GM12878 (cell line): ENCODE measurements around the gene METTL4. TPM values are rescaled to one million over a fixed set of nuclear protein-coding genes. Genes with fewer than 3 reads are reported as not detected.

Experiments used
- ATAC-seq: fragments of 200-7000 bp; cut with Tn5 transposase; 3 replicates; pipeline ENCODE4 v1.9.1; 2020; ENCODE audit warnings: mild to moderate bottlenecking, moderate library complexity
- BruUV-seq: library from RNA; stranded (reverse); fragments of 400-500 nt; replicated peaks from 2 replicates; lab custom pipeline; 2021; lab: Mats Ljungman, UMichigan
- CTCF ChIA-PET: fragments of 300-600 bp; sonication (Branson Sonifier 250); formaldehyde crosslinking; extraction: SDS; loops from one replicate; lab custom pipeline; 2021; ENCODE audit warnings: inconsistent platforms; lab: Yijun Ruan, JAX
- POLR2A ChIA-PET: fragments of 350-600 bp; formaldehyde crosslinking; extraction: SDS; loops from one replicate; lab custom pipeline; 2021; ENCODE audit warnings: inconsistent platforms; lab: Charles Lee
- RAD21 ChIA-PET: fragments of 300-600 bp; sonication (Branson Sonifier 250); formaldehyde crosslinking; loops from one replicate; lab custom pipeline; 2023; ENCODE audit warnings: antibody characterized with exemption; ENCODE audit not compliant: unreplicated experiment; lab: Charles Lee
- SMC1A ChIA-PET: fragments of 300-600 bp; sonication (Branson Sonifier 250); formaldehyde crosslinking; loops from one replicate; lab custom pipeline; 2023; ENCODE audit not compliant: unreplicated experiment, uncharacterized antibody; lab: Charles Lee
- DNase-seq: peaks from one replicate; pipeline ENCODE4 v3.0.0-alpha.2; 2011; ENCODE audit warnings: low read depth, low spot score
- FAIRE-seq: peaks from 3 replicates; lab custom pipeline; 2011; peaks lifted over from hg19 to GRCh38; lab: Jason Lieb, UNC
- H2AFZ ChIP-seq: 2 replicates; pipeline ENCODE4 v1.6.0; 2011; ENCODE audit warnings: low read depth, low read length, control low read depth; ENCODE audit not compliant: control insufficient read depth
- H3K27ac ChIP-seq: 2 replicates; pipeline ENCODE4 v1.5.1; 2011; ENCODE audit warnings: control low read depth; ENCODE audit not compliant: control insufficient read depth, insufficient read depth
- H3K27me3 ChIP-seq, 2 experiments: replicated peaks in 1 of 2; 2 replicates each; pipeline versions ENCODE4 v1.6.0 to v1.6.1; 2011; ENCODE audit warnings: low read length in 1 of 2; ENCODE audit not compliant: control insufficient read depth in 2 of 2, insufficient read depth in 2 of 2
- H3K36me3 ChIP-seq, 2 experiments: 2 replicates each; pipeline ENCODE4 v1.5.1; 2011; ENCODE audit warnings: low read length in 1 of 2; ENCODE audit not compliant: control insufficient read depth in 2 of 2, insufficient read depth in 2 of 2
- H3K4me1 ChIP-seq: 2 replicates; pipeline ENCODE4 v1.6.1; 2011; ENCODE audit warnings: mild to moderate bottlenecking, low read length, moderate library complexity, mixed read lengths; ENCODE audit not compliant: control insufficient read depth, insufficient read depth
- H3K4me2 ChIP-seq: 2 replicates; pipeline ENCODE4 v1.6.0; 2011; ENCODE audit warnings: control low read depth; ENCODE audit not compliant: control insufficient read depth, insufficient read depth
- H3K4me3 ChIP-seq: fragments of 200-600 bp; sonication (generic); 2 replicates; pipeline ENCODE4 v1.5.1; 2016
- H3K79me2 ChIP-seq: 2 replicates; pipeline ENCODE4 v1.6.0; 2011; ENCODE audit warnings: low read length; ENCODE audit not compliant: control insufficient read depth, insufficient read depth
- H3K9ac ChIP-seq: 2 replicates; pipeline ENCODE4 v1.8.0; 2011; ENCODE audit warnings: low read length, control low read depth, mixed read lengths; ENCODE audit not compliant: control insufficient read depth, insufficient read depth
- H3K9me3 ChIP-seq: replicated peaks from 3 replicates; pipeline ENCODE4 v1.5.1; 2011; ENCODE audit warnings: mild to moderate bottlenecking, low read length; ENCODE audit not compliant: control insufficient read depth, insufficient read depth
- H4K20me1 ChIP-seq: 2 replicates; pipeline ENCODE4 v1.6.0; 2011; ENCODE audit not compliant: control insufficient read depth, insufficient read depth
- BCL11A ChIP-seq: IDR thresholded peaks from 2 replicates; pipeline ENCODE4 v1.6.1; 2011; ENCODE audit warnings: low read depth, low read length
- CHD1 ChIP-seq: IDR thresholded peaks from 2 replicates; pipeline ENCODE4 v1.6.1; 2012; ENCODE audit warnings: low read depth, low read length, improper control_type of control experiment
- E2F8 ChIP-seq: fragments of 450-650 bp; IDR thresholded peaks from 2 replicates; pipeline ENCODE4 v1.6.1; 2018; ENCODE audit warnings: mild to moderate bottlenecking, low read depth, moderate library complexity; ENCODE audit not compliant: partially characterized antibody
- HSF1 ChIP-seq: fragments of 150-350 bp; IDR thresholded peaks from 2 replicates; pipeline ENCODE4 v1.6.1; 2014; ENCODE audit warnings: mild to moderate bottlenecking, low read depth, low read length
- JUNB ChIP-seq: IDR thresholded peaks from 2 replicates; pipeline ENCODE4 v1.6.1; 2016; ENCODE audit warnings: antibody characterized with exemption, mild to moderate bottlenecking
- MTA2 ChIP-seq: fragments of 450-650 bp; IDR thresholded peaks from 2 replicates; pipeline ENCODE4 v1.6.1; 2016; ENCODE audit warnings: low read depth, mild to moderate bottlenecking, moderate library complexity
- MTA3 ChIP-seq: IDR thresholded peaks from 2 replicates; pipeline ENCODE4 v1.6.1; 2012; ENCODE audit warnings: low read length, inconsistent platforms, borderline replicate concordance
- NFXL1 ChIP-seq: fragments of 450-650 bp; IDR thresholded peaks from 2 replicates; pipeline ENCODE4 v1.6.1; 2017; ENCODE audit warnings: antibody characterized with exemption, mild to moderate bottlenecking, borderline replicate concordance
- NR2C1 ChIP-seq: fragments of 450-650 bp; IDR thresholded peaks from 2 replicates; pipeline ENCODE4 v1.6.1; 2017; ENCODE audit warnings: antibody characterized with exemption, mild to moderate bottlenecking, moderate library complexity
- NR2C2 ChIP-seq: IDR thresholded peaks from 2 replicates; pipeline ENCODE4 v1.6.1; 2011; ENCODE audit warnings: borderline replicate concordance, low read depth; ENCODE audit not compliant: control insufficient read depth, insufficient read length
- NR2F1 ChIP-seq: fragments of 450-650 bp; conservative IDR thresholded peaks from 2 replicates; pipeline ENCODE4 v1.6.1; 2017; ENCODE audit warnings: mild to moderate bottlenecking
- PAX5 ChIP-seq: IDR thresholded peaks from 2 replicates; pipeline ENCODE4 v1.6.1; 2011; ENCODE audit warnings: low read depth, low read length, borderline replicate concordance
- SIN3A ChIP-seq: IDR thresholded peaks from 2 replicates; pipeline ENCODE4 v1.6.1; 2012; ENCODE audit warnings: low read depth, low read length, improper control_type of control experiment
- TCF3 ChIP-seq: IDR thresholded peaks from 2 replicates; pipeline ENCODE4 v1.6.1; 2012; ENCODE audit warnings: low read depth, mild to moderate bottlenecking, low read length, borderline replicate concordance; ENCODE audit not compliant: insufficient read depth
- YY1 ChIP-seq: IDR thresholded peaks from 2 replicates; pipeline ENCODE4 v1.6.1; 2011; ENCODE audit warnings: low read depth, mild to moderate bottlenecking, low read length
- ZBTB11 ChIP-seq: fragments of 450-650 bp; formaldehyde crosslinking; IDR thresholded peaks from 2 replicates; pipeline ENCODE4 v1.5.0; 2022; ENCODE audit warnings: mild to moderate bottlenecking, missing genetic modification characterization
- ZNF274 ChIP-seq: IDR thresholded peaks from one replicate; pipeline ENCODE4 v1.8.0; 2011; ENCODE audit not compliant: insufficient read length, insufficient read depth
- ZNF384 ChIP-seq: IDR thresholded peaks from 2 replicates; pipeline ENCODE4 v1.6.1; 2012; ENCODE audit warnings: low read depth, mild to moderate bottlenecking, low read length, improper control_type of control experiment, borderline replicate concordance
- ZZZ3 ChIP-seq: IDR thresholded peaks from 2 replicates; pipeline ENCODE4 v1.6.1; 2011; ENCODE audit warnings: low read depth; ENCODE audit not compliant: control insufficient read depth, insufficient read length
- whole genome bisulfite sequencing: methylation state at CpG from one replicate; pipeline ENCODE4 v1.1.6; 2016; ENCODE audit warnings: low lambda C conversion rate; ENCODE audit not compliant: insufficient replicate concordance, insufficient coverage; ENCODE audit errors: missing lambda C conversion rate; 5-methylcytosine and 5-hydroxymethylcytosine counted together
- in situ Hi-C: fragments of 300-500 bp; cut with MboI; formaldehyde crosslinking; loops from 9 replicates; pipeline ENCODE4 v1.14.3; 2018; ENCODE audit warnings: mixed read lengths
- intact Hi-C: fragments of 100-400 bp; cut with micrococcal nuclease; formaldehyde crosslinking; loops from one replicate; pipeline ENCODE4 v1.14.2; 2022; ENCODE audit not compliant: unreplicated experiment
- polyA plus RNA-seq, 11 experiments: library from polyadenylated mRNA; depleted of rRNA in 4 of 11; unstranded in 6 of 11; stranded (reverse) in 5 of 11; fragments of >200 nt; fragmentation: Nextera tagmentation in 4 of 11; fragmentation: Illumina TruSeq in 1 of 11; extraction: Ambion mirVana in 4 of 11; extraction: Trizol in 1 of 11; gene quantifications; 1 replicate in 1 of 11; 2 replicates in 10 of 11; pipeline versions ENCODE4 v1.2.1 to v1.2.3, GENCODE V29; 2011 to 2016; ENCODE audit warnings: inconsistent platforms in 2 of 11, missing spikeins in 2 of 11, low read depth in 1 of 11
- total RNA-seq, 4 experiments: library from RNA; depleted of rRNA in 3 of 4; stranded (reverse); fragments of >200 nt in 3 of 4; fragmentation: Illumina TruSeq in 1 of 4; extraction: Trizol in 1 of 4; gene quantifications; 2 replicates each; pipeline versions ENCODE4 v1.2.1 to v1.2.3, GENCODE V29; 2013 to 2021

The METTL4 gene
- total and polyA plus RNA-seq, 10 of the 15 experiments (the other 5 are each of a cell fraction or from before 2014, with no cell fraction given) = 4.9 to 15.2 (median 12.3) TPM

- peak; percentile 98 for ATAC-seq
- H3K4me1 ChIP-seq = no peaks in the 10 kb centered on the region
- no peaks in the 10 kb centered on the region for H3K36me3 ChIP-seq
- POLR2A ChIA-PET = no interaction called here
- no peaks in the 10 kb centered on the region for H4K20me1 ChIP-seq
- no peaks in the 10 kb centered on the region for H3K27me3 ChIP-seq
- intact Hi-C loops = no loop called here
- no peak overlapping the region for H3K9ac ChIP-seq
- RAD21 ChIA-PET = interaction anchor here (1.0 kb wide), 2 partner anchors 19 to 127 kb away, joined by 3 read pairs; no protein-coding TSS in a partner anchor
- no TSS peak for BruUV-seq
- CTCF ChIA-PET = interaction anchor here (0.9 to 3.0 kb wide), 3 partner anchors 20 to 25 kb away, joined by 3 to 11 read pairs (median 11); no protein-coding TSS in a partner anchor
- 2% methylated on average over 4 of the region's 4 CpGs for WGBS
- SMC1A ChIA-PET = interaction anchor here (0.9 to 2.5 kb wide), 6 partner anchors 12 to 186 kb away, joined by 3 to 12 read pairs (median 4); no protein-coding TSS in a partner anchor
- no peak overlapping the region for H3K4me2 ChIP-seq
- peak; percentile 31 for DNase-seq
- no peak for FAIRE-seq
- H3K4me3 ChIP-seq = no peak overlapping the region
- in situ Hi-C loops = no loop called here
- H2AFZ ChIP-seq = no peak overlapping the region
- no peak overlapping the region for H3K27ac ChIP-seq
- H3K9me3 ChIP-seq = no peaks in the 10 kb centered on the region
- no peaks in the 10 kb centered on the region for H3K79me2 ChIP-seq
- TF ChIP-seq NR2C2 = no peak
- TF ChIP-seq HSF1 = no peak
- TF ChIP-seq BCL11A = peak; percentile 21; the same call in 1 of the 2 replicates
- no peak for TF ChIP-seq E2F8
- TF ChIP-seq YY1 = no peak
- TF ChIP-seq SIN3A = no peak
- no peak for TF ChIP-seq ZNF384
- TF ChIP-seq ZBTB11 (CRISPR knock-in tag) = no peak
- peak; percentile 57; the same call in 1 of the 2 replicates for TF ChIP-seq NR2F1
- no peak for TF ChIP-seq CHD1
- TF ChIP-seq ZZZ3 = no peak
- peak; percentile 91 for TF ChIP-seq MTA2
- 0 out of 2 replicates have a peak, but pooled peaks have one; percentile 17 for TF ChIP-seq PAX5
- no peak for TF ChIP-seq NFXL1
- TF ChIP-seq ZNF274 = no peak
- TF ChIP-seq JUNB = no peak
- no peak for TF ChIP-seq TCF3
- TF ChIP-seq NR2C1 = no peak
- no peak for TF ChIP-seq MTA3
Observed at GRCh38 chr18:2522112-2522511, 49.2 kb downstream of the METTL4 start.
